Middle frontal gyrus (tissue), 1 donor: ENCODE results near the gene SH3TC1.
A peak's percentile ranks its signal among the peaks of the same experiment; 100 is the strongest.

Experiments
- DNase-seq: peaks from one replicate; pipeline ENCODE4 v3.0.0-alpha.2; 2015; ENCODE audit warnings: low spot score; ENCODE audit errors: extremely low spot score

The SH3TC1 gene

DNA sequence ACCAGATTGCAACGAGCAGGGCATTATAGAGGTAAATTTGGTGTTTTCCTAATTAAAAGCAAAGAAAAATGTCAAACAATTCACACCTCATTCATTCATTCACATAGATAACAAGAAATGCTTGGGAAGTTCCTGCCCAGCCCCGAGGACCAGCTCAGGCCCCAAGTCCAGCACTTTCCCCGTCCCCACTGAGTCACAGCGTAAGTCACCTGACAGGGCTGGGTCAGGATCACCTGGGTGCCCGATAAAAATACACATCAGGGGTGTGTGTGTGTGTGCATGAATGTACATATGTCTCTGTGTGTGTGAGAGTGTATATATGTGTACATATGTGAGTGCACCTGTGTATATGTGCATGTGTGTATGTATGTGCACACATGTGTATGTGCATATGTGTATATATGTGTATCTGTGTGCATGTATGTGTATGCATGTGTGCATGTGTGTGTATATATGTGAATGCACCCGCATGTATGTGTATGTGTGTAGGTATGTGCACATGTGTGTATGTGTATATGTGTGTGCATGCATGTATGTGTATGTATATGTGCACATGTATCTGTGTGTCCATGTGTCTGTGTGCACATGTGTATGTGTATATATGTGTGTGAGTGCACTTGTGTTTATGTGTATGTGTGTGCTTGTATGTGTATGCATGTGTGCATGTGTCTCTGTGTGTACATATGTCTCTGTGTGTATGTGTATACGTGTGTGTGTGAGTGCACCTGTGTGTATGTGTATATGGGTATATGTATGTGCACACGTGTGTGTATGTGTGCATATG, 18.6 kb upstream of the SH3TC1 start:
- DNase-seq = no peak

DNA sequence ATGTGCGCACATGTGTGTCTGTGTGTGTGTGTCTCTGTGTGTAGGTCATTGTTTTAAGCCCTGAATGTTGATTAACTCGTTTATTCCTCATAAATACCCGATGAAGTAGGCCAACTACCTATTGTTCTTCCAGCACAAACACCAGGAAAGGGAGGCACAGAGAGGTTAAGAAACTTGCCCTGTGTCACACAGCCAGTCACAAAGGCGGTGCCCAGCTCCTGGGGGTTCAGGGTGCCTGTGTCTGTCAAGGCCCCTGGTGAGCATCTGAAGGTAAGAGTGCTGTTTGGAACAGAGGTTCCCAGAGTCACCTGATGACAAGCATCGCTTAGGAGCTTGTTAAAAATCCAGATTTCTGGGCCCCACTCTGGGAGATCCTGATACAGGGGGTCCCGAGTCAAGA, 18.0 kb upstream of the SH3TC1 start:
- no peak for DNase-seq

DNA sequence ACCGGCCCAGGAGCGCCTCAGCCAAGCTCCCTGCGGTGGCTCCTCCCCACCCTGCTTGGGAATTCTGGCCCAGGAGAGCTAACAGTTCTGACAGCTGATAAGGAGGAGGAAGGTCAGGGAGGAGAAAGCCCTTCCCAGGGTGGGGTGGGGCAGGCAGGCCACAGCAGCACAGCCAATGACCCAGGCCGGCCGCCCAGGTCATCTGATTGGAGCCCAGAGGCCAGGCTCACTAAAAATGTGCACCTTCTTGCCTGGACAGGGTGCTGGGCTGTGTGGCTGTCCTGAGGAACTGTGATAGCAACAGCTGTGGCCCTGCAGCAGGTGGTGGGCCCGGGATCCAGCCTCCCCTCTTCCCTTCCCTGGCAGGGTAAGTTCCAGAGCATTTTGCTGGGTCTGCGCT, 17.2 kb upstream of the SH3TC1 start:
- DNase-seq = no peak

DNA sequence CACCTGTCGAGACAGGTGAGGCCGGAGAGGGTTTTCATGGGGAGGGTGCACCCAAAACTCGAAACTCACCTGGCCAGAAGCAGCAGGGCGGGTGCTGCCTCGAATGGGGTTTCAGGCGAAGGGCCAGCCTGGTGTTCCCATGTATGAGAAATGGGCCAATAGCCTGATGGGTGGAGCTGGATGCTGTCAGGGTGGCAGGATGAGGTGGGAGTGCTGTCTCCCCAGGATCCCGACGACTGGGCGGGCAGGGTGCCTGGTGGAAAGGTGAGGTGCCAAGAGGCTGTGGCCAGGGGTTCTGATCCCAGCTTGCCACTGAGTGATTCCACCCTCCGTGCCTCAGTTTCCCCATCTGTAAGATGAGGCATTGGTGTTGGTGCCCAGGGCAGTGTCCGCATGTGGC, 16.8 kb upstream of the SH3TC1 start:
- no peak for DNase-seq

DNA sequence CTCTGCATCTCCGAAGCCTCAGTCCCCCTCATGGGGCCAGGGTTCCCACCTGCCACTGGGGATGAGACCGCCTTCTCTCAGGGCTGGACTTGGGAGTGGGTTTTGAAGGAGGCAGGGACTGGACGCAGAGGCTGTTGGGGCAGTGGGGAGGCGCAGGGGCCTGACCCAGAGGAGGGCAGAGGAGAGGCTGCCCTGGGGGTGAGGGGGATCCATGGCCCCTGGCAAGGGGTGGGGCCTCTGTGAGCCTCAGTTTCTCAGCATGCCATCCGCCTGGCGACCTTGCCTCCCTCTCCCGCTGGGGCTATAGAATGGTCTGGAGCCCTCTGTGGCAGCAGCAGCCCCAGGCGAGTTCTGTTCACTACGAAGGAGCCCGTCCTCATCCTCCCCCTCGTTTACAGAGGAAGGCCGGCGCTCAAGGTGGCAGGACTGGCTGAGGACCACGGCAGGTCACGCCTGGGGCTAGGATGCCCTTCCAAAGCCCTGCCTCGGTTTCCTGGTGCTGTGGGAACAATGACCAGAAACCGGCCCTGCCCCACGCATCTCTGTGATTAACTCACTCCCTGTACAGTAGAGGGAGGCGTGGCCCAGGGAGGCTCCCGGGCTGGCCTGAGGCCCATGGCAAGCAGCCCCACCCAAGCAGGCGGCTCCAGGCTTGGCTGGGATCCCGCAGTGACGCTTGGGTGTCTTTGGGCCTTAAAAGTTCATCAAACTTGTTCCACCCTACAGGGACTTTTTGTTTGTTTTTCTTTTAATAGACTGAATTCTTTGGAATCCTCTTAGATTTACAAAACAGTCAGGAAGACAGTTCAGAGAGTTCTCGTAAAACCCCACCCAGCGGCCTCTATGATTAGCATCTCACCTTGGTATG, 16.0 kb upstream of the SH3TC1 start:
- DNase-seq = no peak

DNA sequence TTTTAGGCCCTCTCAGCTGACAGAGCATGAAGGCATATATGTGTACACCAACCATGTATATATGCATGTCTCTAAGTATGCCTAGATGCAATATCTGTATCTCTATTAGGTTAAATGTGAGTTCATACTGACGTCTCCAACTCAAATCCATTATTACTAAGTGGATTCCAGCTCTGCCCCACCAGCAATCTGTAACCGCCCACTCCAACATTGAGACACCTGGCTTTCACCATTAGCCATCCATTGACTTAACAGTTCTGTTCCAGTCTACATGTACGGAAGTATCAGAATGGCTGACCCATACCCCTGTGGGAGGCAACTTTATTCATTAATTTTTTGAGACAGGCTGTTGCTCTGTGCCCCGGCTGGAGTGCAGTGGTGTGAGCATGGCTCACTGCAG, 15.0 kb upstream of the SH3TC1 start:
- DNase-seq = no peak

DNA sequence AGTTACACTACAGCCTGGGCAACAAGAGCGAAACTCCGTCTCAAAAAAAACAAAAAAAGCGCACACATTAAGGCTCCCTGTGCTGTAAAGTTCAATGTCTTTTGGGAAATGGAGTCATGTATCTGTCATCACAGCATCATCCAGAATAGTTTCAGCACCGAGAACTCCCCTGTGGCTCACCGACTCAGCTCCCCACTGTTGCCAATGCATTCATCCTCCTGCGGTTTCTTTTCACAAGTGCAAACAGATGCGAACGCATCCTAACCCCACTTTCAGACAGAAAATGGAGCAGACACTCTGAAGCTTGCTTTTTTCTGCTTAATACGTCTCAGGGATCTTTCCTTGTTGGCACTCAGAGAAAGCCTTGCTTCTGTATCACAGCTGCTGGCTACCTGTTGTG, 13.8 kb upstream of the SH3TC1 start:
- no peak for DNase-seq

DNA sequence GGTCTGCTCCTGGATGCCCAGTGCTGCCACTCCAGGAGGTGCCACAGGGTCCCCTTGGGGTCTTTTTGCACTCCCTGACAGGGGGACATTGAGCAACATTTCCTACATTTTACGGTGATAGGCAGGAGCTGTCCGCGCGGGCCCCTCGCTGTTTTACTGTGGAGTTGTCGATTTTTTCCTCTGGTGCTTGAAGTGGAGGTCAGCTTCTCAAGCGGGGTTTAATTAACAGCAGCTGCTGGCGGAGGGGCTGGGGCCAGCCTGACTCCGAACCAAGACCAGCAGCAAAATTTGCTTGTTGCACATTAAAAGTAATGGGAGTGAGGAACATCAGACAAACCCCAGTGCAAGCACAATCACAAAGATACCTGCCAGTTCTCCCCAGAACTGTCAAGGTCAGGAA, 13.2 kb upstream of the SH3TC1 start:
- no peak for DNase-seq

DNA sequence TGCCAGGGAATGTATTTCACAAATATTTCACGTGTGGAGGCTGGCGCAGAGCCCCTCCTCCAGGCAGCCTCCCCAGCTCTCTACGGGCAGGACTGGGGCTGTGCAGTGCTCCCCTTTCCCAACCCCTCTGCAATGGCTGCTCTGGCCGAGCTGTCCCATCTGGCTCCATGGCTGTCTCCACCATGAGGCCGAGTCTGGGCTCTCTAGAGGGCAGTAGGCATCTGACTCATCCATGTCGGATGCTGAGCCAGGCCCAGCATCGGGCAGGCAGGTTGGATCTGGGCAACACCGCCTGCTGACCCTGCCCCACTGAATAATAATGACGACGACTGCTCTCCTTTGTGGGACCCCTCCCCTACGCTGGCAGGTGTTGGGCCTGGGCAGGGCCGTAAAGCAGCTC, 11.0 kb upstream of the SH3TC1 start:
- no peak for DNase-seq

DNA sequence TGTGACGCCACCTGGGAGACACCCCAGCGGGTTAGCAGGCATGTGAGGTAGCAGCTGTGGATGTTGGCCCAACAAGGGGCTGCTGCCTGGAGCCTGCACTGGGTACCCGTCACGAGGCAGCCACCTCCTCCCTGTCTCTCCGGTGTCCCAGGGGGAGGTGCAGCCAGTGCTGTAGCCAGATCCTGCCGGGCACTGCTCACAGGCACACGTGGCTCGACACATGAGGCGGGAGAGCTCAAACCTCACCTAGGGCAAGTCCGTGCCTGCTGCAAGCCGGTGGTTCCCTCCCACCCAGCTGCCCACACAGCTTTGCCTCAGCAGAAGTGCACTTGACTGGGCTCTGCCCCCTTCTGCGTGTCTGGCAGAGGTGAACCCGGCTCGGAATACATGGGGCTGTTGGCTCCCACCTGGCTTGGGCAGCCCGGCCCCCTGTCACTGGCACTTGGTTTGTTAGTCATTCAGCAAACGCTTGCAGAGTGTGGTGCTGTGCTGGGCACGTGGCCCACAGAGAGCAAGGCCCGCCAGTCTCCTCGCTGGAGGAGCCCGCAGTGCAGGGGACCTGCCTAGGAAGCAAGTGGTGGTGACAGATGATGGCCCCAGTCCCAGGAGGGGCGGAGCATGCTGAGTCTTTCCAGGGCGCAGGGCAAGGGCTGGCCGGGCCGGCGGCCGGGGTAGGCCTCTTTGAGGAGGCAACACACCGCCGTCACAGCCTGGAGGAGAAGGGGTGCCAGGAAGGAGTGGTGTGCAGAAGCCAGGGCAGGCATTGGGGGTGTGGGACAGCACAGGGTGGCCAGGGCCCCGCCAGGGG, 10.1 kb upstream of the SH3TC1 start:
- no peak for DNase-seq

DNA sequence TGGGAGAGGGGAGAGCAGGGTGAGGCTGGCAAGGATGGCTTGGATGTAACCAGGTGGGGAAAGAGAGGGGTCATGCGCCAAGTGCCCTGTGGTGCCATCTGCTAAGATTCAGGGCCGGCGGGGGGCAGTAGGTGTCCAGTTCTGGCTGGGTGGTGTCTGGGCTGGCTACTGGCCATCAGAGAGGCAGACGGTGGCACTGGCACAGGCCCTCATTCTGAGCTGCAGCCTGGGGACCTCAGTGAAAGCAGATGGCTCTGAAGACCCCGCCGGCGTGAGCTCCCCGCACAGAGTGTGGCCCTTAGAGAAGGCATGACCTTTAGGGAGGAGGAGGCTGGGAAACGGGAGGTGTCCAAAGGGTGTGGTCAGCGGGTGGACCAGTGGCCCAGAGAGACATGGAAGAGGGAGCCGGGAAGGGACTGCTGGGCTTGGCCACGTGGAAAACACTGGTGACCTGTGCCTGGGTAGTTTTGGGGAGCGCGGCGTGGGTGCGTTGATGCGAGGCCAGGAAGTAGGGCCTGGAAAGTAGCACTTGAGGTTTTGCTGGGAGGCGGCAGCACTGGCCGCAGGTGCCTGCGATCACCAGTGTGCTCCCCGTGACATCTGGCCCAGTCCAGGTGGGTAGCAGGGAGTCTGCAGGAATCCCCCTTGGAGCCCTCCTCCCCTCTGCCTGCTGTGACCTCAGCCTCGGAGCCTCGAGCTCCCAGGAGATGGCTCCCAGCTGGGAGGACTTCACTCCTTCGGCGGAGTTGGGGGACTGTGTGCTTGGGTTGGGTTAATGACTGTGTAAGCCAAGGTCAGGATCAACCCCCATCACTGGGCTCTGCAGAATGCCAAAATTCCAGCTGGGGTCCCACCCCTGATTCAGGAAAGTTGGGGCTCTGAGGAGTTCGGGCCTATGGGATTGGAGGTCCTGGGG, 9.3 kb upstream of the SH3TC1 start:
- DNase-seq = no peak

DNA sequence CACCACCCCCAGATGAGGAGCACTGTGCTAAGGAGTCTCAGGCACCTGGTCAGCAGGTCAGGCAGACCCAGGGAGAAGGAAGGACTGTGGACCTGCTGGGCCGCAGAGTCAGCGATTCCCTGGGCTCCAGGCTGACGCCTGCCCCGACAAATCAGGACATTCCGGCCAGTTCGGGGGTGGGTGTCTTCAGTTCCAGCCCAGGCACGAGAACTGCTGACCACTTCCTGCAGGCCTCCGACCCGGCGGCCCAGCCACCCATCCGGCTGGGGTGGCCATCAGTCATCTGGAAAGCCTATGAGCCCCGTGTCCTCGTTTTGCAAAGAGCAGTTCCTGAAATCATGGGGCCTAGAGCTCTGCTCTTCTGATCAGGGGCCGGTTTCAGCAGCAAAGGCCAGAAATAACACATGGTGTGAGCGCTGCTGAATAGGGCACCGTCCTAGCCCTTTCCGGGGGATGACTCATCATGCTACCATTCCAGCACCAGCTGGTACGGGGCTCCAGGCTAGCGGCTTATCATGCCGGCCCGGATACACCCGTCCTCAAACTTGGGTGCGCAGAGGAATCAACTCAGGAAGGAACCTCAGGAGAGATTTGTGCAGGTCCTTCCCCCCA, 7.8 kb upstream of the SH3TC1 start:
- DNase-seq = peak; percentile 30

DNA sequence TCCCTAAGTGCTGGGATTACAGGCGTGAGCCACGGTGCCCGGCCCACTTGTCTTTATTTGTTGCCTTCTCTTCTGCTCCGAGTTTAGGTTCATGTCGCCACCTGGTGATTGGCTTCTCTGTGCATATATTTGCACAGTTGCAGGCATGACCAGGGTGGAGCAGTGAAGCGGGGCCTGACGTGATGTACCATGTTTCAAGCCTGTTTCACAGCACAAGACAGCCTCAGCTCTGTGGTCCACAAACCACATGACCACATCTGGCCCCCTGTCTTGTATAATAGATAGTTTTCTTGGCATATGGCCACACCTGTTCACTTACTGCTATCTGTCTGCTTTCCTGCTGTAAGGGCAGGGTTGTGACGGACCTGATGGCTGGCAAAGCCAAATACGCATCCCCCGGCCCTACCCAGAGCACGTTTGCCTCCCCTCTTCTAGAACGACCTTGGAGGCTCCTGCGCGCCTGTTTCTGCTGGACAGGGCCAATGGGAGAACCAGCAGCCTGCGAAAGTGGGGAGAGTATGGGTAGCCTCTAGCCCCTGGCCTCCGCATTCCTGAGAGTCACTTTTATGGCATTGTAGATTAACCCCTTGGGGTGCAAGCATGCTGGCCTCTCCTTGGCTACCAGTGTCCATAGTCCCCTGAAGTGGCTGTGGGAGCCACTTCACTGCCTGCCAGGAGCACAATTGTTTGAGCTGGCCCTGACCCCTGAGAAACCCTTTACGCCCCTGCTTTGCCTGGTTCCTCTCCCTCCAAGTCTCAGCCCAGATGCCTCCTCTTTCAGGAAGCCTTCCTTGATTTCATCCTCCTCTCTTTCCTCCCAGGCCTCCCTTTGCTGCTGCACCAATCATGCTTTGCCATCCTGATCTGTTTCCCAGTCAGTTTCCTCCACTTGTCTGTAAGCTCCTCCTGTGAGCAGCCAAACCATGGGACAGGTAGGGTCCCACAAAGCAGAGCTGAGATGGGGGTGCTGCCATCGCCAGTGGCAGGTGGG, 6.0 kb upstream of the SH3TC1 start:
- DNase-seq = no peak

DNA sequence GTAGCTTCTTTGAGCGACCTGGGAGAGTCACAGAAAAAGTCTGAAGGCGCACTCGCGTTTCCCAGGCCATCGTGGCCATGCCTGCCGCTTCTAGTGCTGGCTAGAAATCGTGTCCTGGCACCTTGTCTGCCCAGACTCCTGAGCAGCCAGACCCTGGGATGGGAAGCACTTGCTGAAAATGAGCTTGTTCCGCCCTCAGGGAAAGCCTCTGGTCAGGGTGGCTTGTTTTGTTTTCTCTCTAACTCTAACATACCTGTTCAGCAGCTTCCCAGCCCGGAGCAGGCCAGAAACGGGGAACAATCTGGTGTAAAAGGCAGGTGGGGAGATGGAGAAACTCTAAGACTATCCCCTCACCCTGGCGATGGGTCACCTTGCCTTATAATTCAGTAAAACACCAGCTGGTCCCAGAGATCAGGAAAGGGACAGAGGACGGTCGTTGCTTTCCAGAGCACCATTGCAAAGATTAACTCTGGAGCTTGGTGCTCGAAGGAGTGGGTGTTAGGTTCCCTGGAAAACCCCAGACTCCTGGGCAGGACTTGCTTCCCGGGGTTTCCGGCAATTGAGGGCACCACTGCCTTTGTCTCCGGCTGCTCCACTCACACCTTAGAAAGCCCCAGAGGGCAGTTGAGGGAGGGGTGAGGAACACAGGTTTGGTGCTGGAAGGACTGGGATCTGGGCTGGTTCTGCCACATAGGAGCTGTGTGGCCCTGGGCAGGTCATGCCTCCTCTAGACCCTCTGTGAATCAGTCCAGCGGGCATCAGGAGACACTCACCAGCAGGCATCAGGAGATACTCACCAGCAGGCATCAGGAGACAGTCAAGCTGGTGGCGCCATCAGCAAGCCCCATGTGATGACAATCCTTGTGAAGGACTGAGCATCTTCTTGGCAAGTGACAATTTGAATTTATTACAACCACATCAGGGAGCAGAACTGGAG, 4.5 kb upstream of the SH3TC1 start:
- DNase-seq = no peak

DNA sequence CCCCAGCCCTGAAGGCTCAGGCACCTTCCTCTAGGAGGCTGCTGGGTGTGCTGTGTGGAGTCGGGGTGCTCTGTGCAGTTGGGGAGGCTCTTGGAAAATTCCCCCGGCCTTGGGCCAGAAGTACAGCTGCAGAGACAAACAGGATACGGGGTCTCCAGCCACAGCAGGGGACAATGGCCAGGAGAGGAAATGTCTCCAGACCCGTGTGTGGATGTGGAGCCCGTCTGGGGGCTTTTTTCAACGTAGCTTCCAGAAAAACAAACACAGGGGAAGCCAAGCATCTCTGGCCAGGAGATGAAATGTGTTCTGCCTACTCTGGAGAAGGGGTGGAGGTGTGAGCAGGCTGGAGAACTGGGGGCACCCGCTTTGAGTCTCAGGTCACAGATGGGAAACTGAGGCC, 3.7 kb upstream of the SH3TC1 start:
- DNase-seq = no peak

DNA sequence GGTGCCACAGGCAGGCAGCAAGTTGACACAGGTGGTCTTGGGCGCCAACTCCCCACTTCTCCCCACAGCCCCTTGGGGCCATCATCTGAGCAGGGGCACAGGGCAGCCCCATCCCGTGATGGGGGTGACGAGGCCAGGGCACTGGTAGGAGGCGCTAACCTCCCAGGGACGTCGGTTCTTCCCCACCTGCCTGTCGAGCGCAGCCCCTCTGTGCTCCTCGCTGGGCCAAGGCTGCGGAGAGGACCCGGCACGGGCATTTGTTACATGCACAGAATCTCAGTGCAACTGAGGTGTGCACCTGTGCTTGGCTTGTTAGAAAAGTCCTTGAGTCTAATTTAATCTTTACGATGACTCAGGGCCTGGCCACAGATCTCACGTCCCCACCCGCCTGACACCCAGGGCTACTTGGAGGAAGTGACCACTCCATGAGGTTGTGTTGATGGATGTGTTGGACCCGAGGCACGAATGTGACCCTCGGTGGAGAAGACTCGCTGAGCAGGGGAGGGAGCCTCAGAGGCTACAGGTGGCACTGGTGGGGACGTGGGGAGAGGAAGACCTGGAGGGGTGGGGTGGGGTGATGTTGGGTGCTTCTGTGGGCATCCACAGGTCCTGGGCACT, 3.1 kb upstream of the SH3TC1 start:
- DNase-seq = no peak

DNA sequence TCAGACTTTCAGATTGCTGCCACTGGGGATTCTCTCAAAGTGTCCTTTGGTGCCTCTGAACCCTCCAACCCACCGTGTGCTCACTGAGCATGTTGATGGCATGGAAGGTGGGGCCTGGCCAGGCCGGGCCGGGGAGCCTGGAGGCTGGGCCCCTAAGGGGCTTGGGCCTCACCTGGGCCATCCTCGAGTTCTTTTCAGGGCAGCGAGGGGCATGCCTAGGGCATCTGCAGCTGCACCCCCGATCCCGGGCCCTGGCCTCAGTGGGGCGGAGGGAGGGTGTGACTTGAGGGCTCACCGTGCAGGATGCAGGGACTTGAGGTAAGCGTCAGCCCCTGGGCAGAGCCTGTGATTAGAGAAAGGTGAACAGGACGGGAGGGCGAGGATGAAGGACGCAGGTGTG, 1.6 kb upstream of the SH3TC1 start:
- no peak for DNase-seq
